ENCODE results near the gene TMEM163. TPM values are rescaled to one million over a fixed set of nuclear protein-coding genes. Genes with fewer than 3 reads are reported as not detected.
"Not testable (repeated sequence)": the region's sequence is repeated elsewhere in the genome, so short reads cannot be mapped to it uniquely, and the experiment has no call there.

The TMEM163 gene
- 0.40 TPM for total RNA-seq
- long read RNA-seq, result 0 reads

DNA sequence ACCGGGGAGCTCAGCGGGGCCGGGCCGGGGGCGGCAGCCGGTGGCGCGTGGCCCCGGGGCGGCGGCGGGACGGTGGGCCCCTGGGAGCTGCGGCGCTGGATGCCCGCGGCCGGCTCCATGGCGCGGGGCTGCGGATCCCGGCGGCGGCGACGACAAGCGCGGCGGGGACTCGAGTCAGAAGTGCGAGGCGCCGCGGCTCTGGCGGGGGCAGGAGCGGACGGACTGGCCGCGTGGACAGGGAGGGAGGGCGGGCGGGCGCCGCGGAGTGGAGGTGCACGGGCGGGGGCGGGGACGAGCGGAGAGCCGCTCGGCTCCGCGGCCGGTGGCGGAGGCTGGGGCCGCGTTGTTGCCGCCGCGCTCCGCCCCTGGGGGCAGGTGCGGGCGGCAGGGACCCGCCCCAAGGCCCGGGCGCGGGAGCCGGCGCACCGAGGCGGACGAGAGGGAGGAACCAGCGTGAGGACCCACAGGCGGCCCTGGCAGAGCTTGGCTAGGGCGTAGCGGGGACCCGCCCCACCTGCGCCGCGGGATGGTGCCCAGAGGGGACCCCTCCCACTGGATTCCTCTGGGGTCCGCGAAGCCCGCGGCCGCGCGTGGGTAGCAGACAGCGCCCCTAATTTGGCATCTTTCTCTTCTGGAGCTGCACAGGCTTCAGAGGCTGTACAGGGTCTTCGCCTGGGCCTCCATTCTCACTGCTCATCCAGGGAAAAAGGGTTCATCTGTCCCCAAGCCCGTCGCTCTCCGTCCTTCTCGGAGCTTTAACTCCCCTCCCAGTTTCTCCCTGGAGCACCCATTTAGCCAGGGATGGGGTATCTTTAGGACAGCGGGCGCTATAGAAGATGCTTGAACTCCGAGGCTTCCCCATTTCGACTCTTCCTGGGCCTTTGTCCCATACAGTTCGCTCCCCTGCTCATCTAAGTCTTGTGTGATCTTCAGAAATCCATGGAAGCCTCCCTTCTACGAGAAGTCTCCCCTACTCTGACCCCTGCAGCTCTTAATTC is at the start of gene TMEM163:
TSS of gene TMEM163 (minus strand) at position 184 of the 998 bp plus-strand sequence.
- DNase-seq, result peak; percentile 34
- ATAC-seq, result peak; percentile 63
- intact Hi-C loops (cut with micrococcal nuclease), result no loop called here

DNA sequence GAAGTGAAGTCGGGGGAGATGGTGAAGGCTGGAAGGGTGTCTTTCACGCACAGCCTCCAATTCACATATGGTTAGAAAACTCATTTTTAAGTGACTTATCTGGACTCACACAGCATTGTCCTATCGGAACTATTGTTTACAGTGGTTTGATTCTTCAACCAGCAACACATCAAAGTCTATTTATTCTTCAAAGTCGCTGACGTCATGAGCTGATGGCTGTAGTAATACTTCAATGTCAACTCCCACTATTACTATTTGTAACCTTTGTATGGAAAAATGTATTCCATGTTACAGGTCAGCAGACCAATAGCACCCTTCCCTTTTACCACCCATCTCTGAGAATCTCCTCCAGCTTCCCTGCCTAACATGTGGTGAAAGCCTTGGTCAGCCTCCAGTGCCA is 47.8 kb upstream of the TMEM163 start:
- intact Hi-C loops (cut with micrococcal nuclease), result no loop called here
- no peak for ATAC-seq
- DNase-seq, result no peak

DNA sequence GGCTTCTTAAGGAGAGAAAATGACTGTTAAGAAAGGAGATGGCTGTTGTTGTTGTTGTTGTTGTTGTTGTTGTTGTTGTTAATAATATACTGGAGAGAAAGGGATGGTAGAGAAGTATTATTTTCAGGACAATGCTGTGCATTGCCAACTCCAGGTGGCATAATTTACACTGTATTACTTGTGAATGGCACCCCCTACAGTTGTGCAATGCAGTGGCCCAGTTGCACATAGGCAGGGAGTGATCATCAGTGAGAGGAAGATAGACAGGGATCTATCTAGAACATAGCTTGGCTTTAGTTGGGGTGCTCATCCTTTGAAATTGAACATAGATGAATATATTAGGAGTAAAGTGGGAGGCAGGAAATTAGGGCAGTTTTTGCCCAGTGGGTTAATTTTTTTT is 47.2 kb upstream of the TMEM163 start:
- intact Hi-C loops (cut with micrococcal nuclease), result no loop called here
- ATAC-seq (no peak), DNase-seq (no peak)

DNA sequence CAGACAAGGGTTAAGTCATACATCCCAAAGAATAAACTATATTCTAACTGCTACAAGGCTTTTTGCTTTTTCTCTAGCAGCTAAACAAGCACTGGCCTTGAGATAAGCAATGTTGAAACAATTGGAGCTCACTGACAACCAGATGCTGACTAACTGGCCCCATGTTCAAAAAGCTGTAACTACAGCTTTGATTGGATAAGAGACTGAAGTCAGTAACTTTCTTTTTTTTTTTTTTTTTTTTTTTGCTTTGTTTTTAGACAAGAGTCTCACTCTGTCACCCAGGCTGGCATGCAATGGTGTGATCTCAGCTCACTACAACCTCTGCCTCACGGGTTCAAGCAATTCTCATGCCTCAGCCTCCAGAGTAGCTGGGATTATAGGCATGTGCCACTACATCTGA is 45.4 kb upstream of the TMEM163 start:
- DNase-seq (no peak), ATAC-seq (no peak)
- intact Hi-C loops (cut with micrococcal nuclease), result no loop called here

DNA sequence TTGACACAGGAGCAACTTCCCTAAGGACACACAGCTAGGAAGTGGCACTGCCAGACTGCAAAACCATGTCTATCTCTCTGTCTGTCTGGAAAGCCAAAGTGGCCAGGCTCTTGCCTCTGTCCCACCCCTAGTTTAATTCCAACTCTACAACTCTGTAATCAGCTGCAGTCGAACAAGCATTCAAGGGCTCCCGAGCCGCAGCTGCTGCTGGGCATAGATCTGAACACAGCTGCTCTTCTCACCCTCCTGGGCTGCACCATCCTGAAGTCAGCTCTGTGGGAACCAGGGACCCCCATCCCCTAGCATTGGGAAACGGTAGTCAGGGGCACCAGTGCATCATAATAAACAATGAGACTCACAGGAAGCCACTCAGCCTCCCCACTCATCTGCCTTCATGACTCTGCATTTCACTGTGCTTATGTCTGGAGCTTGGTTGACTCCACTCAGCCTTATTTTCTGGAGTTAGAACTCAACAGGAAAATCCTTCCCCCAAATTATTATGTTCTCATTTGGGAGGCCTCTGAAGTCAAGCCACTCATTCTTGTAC is 44.4 kb upstream of the TMEM163 start:
- ATAC-seq, result no peak
- no peak for DNase-seq
- intact Hi-C loops (cut with micrococcal nuclease), result no loop called here

DNA sequence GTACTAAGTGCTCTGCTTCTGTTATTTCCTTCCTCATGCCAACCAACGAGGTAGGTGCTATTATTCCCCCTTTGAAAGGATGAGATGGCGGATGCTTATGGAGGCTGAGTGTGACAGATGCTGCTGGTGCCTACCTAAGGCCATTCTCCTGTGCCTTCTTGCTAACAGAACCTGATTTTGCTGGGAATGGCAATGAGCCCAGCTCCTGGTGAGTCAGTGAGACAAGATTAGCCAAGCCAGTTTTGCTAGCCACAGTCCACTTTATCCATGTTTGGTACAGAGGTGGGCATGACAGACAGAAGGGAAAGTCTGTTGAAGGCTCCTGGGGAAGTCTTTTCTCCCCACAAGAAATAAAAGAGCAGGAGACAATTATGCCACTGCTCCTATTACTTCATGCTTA is 43.7 kb upstream of the TMEM163 start:
- no peak for ATAC-seq
- no peak for DNase-seq
- intact Hi-C loops (cut with micrococcal nuclease), result no loop called here

DNA sequence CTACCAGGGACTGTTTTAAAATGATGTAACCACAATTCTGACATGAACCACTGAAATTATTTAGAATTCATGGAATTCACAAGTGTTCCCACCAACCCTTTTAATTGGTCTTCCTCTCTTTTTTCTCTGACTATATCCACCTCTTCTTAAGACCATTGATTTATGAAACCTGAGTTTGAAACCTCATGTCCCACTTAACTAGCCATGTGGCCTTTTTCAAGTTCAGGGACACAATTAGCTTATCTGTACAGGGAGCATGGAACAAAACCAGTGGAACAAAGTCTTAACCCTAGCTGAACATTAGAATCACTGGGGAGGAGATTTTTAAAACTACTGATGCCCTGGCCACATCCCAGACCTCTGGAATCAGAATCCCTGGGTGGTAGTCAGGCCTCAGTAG is 41.6 kb upstream of the TMEM163 start:
- no peak for DNase-seq
- ATAC-seq, result no peak
- intact Hi-C loops (cut with micrococcal nuclease), result no loop called here

DNA sequence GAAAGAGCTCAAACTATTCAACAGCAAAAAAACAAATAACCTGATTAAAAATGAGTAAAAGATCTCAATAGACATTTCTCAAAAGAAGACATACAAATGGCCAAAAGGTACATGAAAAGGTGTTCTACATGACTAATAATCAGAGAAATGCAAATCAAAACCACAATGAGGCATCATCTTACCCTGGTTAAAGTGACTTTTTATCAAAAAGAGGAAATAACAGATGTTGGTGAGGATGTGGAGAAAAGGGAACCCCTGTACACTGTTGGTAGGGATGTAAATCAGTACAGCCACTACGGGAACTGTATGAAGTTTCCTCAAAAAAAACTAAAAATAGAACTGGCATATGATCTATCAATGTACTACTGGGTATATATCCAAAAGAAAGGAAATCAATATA is 39.8 kb upstream of the TMEM163 start:
- DNase-seq, result no peak
- intact Hi-C loops (cut with micrococcal nuclease), result no loop called here
- ATAC-seq, result no peak

DNA sequence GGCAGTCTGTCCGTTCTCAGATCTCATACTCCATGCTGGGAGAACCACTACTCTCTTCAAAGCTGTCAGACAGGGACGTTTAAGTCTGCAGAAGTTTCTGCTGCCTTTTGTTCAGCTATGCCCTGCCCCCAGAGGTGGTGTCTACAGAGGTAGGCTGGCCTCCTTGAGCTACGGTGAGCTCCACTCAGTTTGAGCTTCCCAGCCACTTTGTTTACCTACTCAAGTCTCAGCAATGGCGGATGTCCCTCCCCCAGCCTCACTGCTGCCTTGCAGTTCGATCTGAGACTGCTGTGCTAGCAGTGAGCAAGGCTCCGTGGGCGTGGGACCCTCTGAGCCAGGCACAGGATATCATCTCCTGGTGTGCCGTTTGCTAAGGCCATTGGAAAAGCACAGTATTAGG is 33.2 kb upstream of the TMEM163 start:
- intact Hi-C loops (cut with micrococcal nuclease); DNase-seq; ATAC-seq: not testable (repeated sequence)

DNA sequence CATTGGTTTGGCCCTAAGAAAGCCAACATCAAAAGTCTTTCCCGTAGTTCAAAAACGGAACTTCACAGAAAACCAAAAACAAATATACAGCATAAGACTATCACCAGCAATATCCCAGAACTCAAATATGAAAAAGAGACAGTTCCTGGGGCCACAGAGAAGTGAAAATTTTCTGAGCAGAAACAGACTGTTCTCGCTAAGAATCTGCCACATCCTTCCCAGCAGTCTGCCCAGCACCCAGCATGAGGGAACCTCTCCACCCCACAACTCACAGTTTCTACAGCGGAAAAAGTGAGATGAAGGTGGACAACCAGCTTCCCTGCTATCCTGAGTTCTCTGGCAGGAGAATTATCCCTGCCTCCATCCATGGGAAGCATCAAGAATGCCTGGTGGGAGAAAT is 26.7 kb upstream of the TMEM163 start:
- intact Hi-C loops (cut with micrococcal nuclease), result no loop called here
- no peak for ATAC-seq
- no peak for DNase-seq

DNA sequence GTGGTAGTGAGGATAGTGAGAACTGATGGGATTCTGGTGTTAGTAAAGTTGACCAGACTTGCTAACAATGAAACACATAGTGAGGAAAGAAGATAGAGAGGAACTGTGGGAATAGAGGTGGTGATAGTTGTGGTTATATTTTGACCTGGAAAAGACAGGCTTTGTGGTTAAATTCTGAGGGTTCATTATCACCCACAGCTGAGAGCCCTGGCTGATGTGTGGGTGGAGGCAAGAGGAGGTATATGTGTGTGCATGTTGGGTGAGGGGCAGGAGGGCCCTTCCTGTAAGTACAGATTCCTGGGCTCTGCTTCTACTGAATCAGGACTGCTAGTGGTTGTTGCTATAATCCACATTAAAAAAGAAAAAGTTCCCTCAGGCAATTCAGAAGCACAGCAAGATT is 26.2 kb upstream of the TMEM163 start:
- DNase-seq, result no peak
- intact Hi-C loops (cut with micrococcal nuclease), result no loop called here
- ATAC-seq, result no peak

DNA sequence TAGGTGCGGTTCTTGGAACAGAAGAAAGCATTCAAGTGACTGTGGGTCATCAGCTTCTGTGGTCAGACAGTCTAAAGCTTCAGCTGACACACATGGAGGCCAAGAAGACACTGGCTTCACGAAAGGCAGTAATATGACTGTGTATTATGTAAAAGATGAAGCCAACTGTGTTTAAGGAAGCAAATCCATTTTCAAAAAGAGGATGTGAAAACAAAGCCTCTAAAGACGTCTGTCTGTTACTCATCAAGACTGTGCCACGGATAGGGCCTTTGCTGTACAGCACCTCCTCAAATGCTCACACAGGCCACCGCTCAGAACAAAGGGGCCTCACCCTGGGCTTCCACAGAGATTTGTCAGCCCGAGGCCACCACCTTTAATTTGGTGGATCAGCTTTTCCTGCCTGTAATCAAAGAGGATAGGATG is 21.1 kb upstream of the TMEM163 start:
- DNase-seq, result no peak
- peak; percentile 61 for ATAC-seq
- intact Hi-C loops (cut with micrococcal nuclease), result no loop called here

DNA sequence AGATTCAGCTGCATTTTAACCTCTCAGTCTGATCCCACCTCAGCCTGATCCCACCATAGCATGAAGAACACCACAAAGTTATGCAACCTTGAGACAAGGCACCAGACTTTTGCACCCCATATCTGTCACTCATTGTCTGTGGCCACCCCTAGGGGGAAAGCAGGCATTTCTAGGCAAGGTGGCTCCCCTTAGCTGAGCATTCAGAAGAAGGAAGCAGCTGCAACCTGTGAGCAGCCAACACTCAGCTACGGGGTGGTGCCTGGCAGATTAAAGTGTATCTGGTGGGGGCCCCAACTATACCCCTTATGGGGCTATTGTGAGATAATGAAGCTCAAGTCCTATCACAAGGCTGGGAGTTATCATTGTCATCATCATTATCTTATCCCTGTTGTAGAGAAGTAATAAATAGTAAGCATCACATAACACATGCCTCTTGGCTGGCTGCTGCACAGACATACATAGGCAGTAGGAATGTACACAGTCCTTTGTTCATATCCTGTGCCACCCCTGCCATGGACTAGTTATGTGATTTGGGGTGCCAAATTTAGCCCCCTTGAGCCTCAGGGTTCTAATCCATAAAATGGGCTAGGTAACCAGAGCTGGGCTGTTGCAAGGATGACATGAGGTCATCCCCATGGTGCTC is 20.6 kb upstream of the TMEM163 start:
- intact Hi-C loops (cut with micrococcal nuclease), result no loop called here
- ATAC-seq (no peak), DNase-seq (no peak)

DNA sequence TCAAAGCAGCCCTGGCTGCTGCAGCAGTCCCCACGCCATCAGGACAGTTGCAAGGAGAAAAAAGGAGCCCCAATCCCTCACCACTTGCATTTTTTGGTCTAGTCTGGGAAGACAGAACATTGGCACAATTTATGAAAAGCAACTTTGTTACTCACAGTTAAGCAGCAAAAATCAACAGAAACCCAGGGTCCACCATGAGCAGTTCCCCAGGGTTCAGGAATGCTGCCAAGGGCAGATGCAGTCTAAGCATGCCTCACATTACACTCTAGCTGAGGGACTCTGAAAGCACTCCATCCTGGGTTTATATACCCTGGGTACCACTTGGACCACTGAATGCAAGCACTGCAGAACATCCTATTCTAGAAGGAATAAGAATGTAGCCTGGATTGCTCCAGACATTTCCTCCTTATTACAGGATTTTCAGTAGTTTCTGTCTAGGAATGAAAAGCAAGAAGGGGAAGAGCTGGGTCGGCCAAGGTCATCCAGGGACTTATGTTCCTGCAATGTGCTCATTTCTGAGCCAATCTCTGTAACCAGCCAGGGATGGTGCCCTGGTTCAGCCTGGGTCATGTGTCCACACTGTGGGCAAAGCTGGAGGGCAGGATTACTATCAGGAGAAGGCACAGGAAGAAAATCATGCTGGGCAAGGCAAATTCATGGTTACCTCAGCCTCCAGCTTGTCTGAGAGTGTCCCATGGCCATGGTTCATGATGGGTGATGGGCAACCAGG is 19.5 kb upstream of the TMEM163 start:
- intact Hi-C loops (cut with micrococcal nuclease), result no loop called here
- DNase-seq, result no peak
- ATAC-seq, result peak; percentile 45

DNA sequence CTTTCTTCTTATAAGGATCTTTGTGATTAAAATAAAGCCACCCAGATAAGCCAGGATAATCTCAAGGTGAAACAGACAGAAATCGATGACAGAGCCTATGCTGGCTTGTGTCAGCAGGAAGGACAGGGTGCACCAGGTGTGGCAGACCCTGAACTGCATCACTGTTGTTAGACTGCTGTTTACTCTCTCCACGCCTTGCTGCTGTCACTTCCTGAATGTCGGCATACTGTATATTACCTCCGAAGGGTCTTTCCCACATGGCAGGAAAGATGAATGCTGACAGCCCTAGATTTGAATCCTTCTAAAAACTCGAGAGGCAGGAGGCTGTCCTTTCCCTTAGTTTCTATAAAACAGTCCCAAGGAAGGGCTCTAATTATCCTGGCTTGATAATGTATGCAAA is 18.9 kb upstream of the TMEM163 start:
- ATAC-seq (no peak), DNase-seq (no peak)
- intact Hi-C loops (cut with micrococcal nuclease), result no loop called here

DNA sequence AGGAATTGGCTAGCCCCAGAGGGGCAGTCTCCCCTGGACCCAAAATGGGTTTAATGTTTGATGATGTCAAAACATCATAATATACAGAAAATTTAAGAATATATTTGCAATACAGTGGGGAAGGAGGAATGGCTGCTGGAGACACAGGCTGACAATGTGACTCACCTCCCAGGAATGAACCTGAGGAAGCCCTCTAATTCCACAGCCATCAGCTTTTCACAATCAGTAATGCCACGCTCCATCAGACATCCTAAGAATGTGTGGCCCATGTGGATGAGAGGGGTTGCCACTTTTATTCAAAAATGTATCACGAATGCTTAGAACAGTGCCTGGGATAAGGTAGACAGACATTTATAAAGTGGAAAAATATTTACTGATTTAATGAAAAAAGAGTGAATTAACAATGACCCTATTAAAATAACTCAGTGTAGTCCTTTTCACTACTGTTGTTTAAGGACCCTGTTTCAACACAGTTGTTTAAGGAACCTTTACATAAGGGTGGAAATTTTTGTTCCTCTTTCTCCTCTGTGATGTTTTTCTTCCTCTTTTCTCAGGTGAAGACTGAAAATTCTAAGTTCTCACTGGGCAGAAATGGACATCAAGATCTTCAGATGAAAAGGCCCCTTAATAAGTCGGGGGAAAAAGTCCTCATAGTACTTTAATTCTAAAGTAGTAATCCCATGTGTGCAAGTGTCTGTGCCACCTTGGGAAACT is 17.5 kb upstream of the TMEM163 start:
- intact Hi-C loops (cut with micrococcal nuclease), result no loop called here
- ATAC-seq, result no peak

DNA sequence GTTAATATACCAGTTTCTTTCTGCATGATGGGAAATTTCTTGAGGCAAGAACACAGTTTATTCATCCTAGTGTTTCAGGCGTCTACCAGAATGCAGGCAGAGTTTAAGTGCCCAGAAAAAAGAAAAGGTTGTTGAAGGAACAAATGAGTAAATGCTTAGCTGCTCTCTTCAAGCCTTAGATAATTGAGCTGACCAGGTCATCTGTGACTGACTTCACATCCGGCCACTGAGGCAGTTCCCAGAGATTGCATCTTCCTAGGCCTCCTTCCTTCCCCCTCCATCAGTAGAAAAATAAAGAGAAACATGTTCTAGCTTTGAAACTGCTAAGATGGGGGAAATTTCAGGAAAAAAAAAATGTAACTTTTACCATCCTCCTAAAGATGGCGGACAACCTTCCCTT is 9.4 kb upstream of the TMEM163 start:
- intact Hi-C loops (cut with micrococcal nuclease), result no loop called here
- no peak for ATAC-seq
- no peak for DNase-seq

More for the DNA sequence above, 17.5 kb upstream of the TMEM163 start:
- DNase-seq, result no peak

DNA sequence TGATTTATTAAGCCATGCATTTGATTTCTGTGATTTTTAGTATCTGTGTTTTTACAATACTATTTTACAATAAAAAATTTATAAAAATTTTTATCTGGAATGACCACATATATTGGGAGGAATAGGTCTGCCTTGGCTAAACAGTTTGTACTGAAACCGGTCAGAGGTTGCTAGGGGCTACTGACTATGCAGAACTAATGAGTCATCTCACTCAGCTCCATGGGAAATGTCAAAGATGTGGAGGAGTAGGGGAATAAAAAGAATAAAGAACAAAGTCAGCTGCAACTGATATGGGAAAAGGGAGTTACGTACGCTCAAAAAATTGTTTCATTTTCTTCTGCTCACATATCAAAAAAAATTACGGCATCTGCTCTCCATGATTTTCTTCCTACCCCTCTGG is 8.6 kb upstream of the TMEM163 start:
- DNase-seq (no peak), ATAC-seq (no peak)
- intact Hi-C loops (cut with micrococcal nuclease), result no loop called here

DNA sequence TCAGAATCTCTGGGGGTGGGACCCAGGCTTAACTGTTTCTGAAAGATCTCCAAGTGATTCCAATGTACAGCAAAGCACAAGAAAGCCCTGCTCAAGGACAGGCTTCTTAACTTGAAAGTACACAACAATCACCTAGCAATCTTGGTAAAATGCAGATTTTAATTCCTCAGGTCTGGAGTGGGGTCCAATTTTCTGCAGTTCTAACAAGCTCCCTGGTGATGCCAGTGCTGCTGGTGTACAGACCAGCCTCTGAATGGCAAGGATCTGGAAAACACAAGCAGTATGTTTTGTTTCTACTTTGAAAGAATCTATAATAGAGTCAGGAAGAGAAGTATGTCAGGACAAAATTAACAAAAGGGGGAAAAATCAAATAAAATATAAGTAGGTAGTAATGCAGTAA is 7.8 kb upstream of the TMEM163 start:
- DNase-seq, result no peak
- intact Hi-C loops (cut with micrococcal nuclease), result no loop called here
- ATAC-seq, result no peak

Measured in left ventricle myocardium superior (tissue), 1 donor.